K562 (cell line): ENCODE results near the gene RINL. TPM values are rescaled to one million over a fixed set of nuclear protein-coding genes. Genes with fewer than 3 reads are reported as not detected.

Experiments used
- ATAC-seq: fragments of 200-7000 bp; cut with Tn5 transposase; 3 replicates; pipeline ENCODE4 v1.9.1; 2020; ENCODE audit warnings: moderate library complexity
- BruUV-seq: library from RNA; stranded (reverse); fragments of 400-500 nt; replicated peaks from 2 replicates; lab custom pipeline; 2021; lab: Mats Ljungman, UMichigan
- CTCF ChIA-PET: fragments of 300-600 bp; formaldehyde crosslinking; extraction: SDS; loops from one replicate; lab custom pipeline; 2021; ENCODE audit warnings: low intra/inter-chr PET ratio; lab: Yijun Ruan, JAX
- POLR2A ChIA-PET: fragments of 300-600, 350-650 bp; sonication (Branson Sonifier 250); formaldehyde crosslinking; extraction: SDS; loops from one replicate; lab custom pipeline; 2021; ENCODE audit warnings: antibody characterized with exemption, inconsistent platforms; lab: Yijun Ruan, JAX
- DNase-seq, 4 experiments: peaks; one replicate each; pipeline versions ENCODE4 v3.0.0 to v3.0.0-alpha.2; 2011 to 2018; ENCODE audit warnings: low spot score in 3 of 4, mixed read lengths in 3 of 4; ENCODE audit errors: extremely low read depth in 1 of 4
- FAIRE-seq: peaks from 2 replicates; lab custom pipeline; 2011; peaks lifted over from hg19 to GRCh38; lab: Jason Lieb, UNC
- H2AFZ ChIP-seq: 2 replicates; pipeline ENCODE4 v1.6.0; 2011; ENCODE audit warnings: low read depth, low read length, control low read depth, inconsistent platforms
- H3K27ac ChIP-seq: fragments of 200-600 bp; 3 replicates; pipeline ENCODE4 v1.8.0; 2011; ENCODE audit warnings: low read depth, mild to moderate bottlenecking, control low read depth, inconsistent platforms, low read length, moderate library complexity, mixed read lengths; ENCODE audit errors: extremely low read depth
- H3K27me3 ChIP-seq, 2 experiments: fragments of 300-600 bp in 1 of 2; 2 replicates in 1 of 2; 3 replicates in 1 of 2; pipeline versions ENCODE4 v1.6.0 to v1.8.0; 2011; ENCODE audit warnings: inconsistent platforms in 2 of 2, low read length in 2 of 2, mild to moderate bottlenecking in 1 of 2, mixed read lengths in 1 of 2, moderate library complexity in 1 of 2; ENCODE audit not compliant: control insufficient read depth in 2 of 2, insufficient read depth in 2 of 2
- H3K36me3 ChIP-seq: fragments of 300-600 bp; 3 replicates; pipeline ENCODE4 v1.8.0; 2011; ENCODE audit warnings: mild to moderate bottlenecking, low read length, inconsistent platforms; ENCODE audit not compliant: control insufficient read depth, insufficient read depth
- H3K4me1 ChIP-seq, 2 experiments: fragments of 200-600 bp in 1 of 2; replicated peaks in 1 of 2; 2 replicates in 1 of 2; 3 replicates in 1 of 2; pipeline versions ENCODE4 v1.5.1 to v1.8.0; 2011; ENCODE audit warnings: inconsistent platforms in 2 of 2, low read length in 2 of 2, mild to moderate bottlenecking in 1 of 2, mixed read lengths in 1 of 2, moderate library complexity in 1 of 2; ENCODE audit not compliant: control insufficient read depth in 2 of 2, insufficient read depth in 2 of 2
- H3K4me2 ChIP-seq: 2 replicates; pipeline ENCODE4 v1.6.1; 2011; ENCODE audit warnings: low read length, control low read depth, inconsistent platforms, mixed read lengths; ENCODE audit not compliant: insufficient read depth
- H3K4me3 ChIP-seq: fragments of 200-600 bp; sonication (generic), shearing (Covaris generic); 2 replicates; pipeline ENCODE4 v1.5.1; 2016; ENCODE audit warnings: control low read depth, inconsistent platforms
- H3K79me2 ChIP-seq: fragments of 200-600 bp; 3 replicates; pipeline ENCODE4 v1.8.0; 2011; ENCODE audit warnings: low read length, inconsistent platforms; ENCODE audit not compliant: control insufficient read depth, insufficient read depth
- H3K9ac ChIP-seq, 2 experiments: 2 replicates each; pipeline versions ENCODE4 v1.6.0 to v1.6.1; 2011; ENCODE audit warnings: low read depth in 2 of 2, low read length in 2 of 2, control low read depth in 1 of 2, inconsistent platforms in 1 of 2, mild to moderate bottlenecking in 1 of 2, mixed read lengths in 1 of 2; ENCODE audit not compliant: insufficient read depth in 1 of 2
- H3K9me1 ChIP-seq: one replicate; pipeline ENCODE4 v1.6.0; 2011; ENCODE audit warnings: inconsistent platforms, mild to moderate bottlenecking, low read length, moderate library complexity; ENCODE audit not compliant: control insufficient read depth, insufficient read depth
- H3K9me3 ChIP-seq: replicated peaks from 2 replicates; pipeline ENCODE4 v1.5.1; 2011; ENCODE audit warnings: low read depth, low read length, inconsistent platforms; ENCODE audit not compliant: control insufficient read depth, insufficient read depth
- H4K20me1 ChIP-seq: replicated peaks from 2 replicates; pipeline ENCODE4 v1.6.1; 2011; ENCODE audit warnings: low read length, inconsistent platforms, mixed read lengths; ENCODE audit not compliant: control insufficient read depth, insufficient read depth
- POLR2A ChIP-seq: fragments of 450-650 bp; conservative IDR thresholded peaks from 2 replicates; pipeline ENCODE4 v1.6.1; 2016
- RBFOX2 ChIP-seq: fragments of 200-400 bp; formaldehyde crosslinking; IDR thresholded peaks from 2 replicates; pipeline ENCODE4 v1.6.1; 2017; ENCODE audit warnings: low read depth, mild to moderate bottlenecking, low read length, moderate library complexity
- SUPT5H ChIP-seq: fragments of 450-650 bp; IDR thresholded peaks from 2 replicates; pipeline ENCODE4 v1.6.1; 2016
- THRB ChIP-seq: fragments of 450-650 bp; formaldehyde crosslinking; conservative IDR thresholded peaks from 2 replicates; pipeline ENCODE4 v1.4.0; 2022; ENCODE audit warnings: mild to moderate bottlenecking, missing genetic modification characterization
- ZBTB40 ChIP-seq, 2 experiments: fragments of 450-650 bp in 1 of 2; sonication (generic) in 1 of 2; formaldehyde crosslinking in 1 of 2; IDR thresholded peaks; 2 replicates each; pipeline versions ENCODE4 v1.7.1 to v1.9.0; 2016 to 2022; ENCODE audit warnings: inconsistent platforms in 1 of 2, mild to moderate bottlenecking in 1 of 2, missing genetic modification reagents in 1 of 2
- WGBS: fragments of 100-300 bp; shearing (Covaris generic); methylation state at CpG from one replicate; pipeline ENCODE4 v1.1.6; 2016; ENCODE audit warnings: low coverage, mixed read lengths; ENCODE audit not compliant: insufficient coverage; ENCODE audit errors: missing lambda C conversion rate; 5-methylcytosine and 5-hydroxymethylcytosine counted together
- in situ Hi-C: fragments of 300-500 bp; cut with MboI; formaldehyde crosslinking; loops from 4 replicates; pipeline ENCODE4 v1.15.0; 2018; ENCODE audit warnings: inconsistent platforms, mixed read lengths
- intact Hi-C: fragments of 100-400 bp; cut with micrococcal nuclease; formaldehyde crosslinking; loops from 2 replicates; pipeline ENCODE4 v1.14.2; 2022
- polyA plus RNA-seq, 8 experiments: library from polyadenylated mRNA; depleted of rRNA in 4 of 8; stranded (reverse) in 5 of 8; unstranded in 3 of 8; fragments of >200 nt; fragmentation: Nextera tagmentation in 2 of 8; fragmentation: Illumina TruSeq in 1 of 8; extraction: Ambion mirVana in 2 of 8; extraction: Trizol in 1 of 8; gene quantifications; 2 replicates each; pipeline versions ENCODE4 v1.2.1 to v1.2.3, GENCODE V29; 2011 to 2014; ENCODE audit warnings: inconsistent platforms in 1 of 8, missing spikeins in 1 of 8
- total RNA-seq, 7 experiments: library from RNA; depleted of rRNA in 6 of 7; stranded (reverse); fragments of >200 nt in 6 of 7; fragmentation: Illumina TruSeq in 2 of 7; extraction: Trizol in 2 of 7; gene quantifications; 2 replicates each; pipeline versions ENCODE4 v1.2.1 to v1.2.3, GENCODE V29; 2011 to 2021; ENCODE audit warnings: low replicate concordance in 1 of 7

RINL gene
- total and polyA plus RNA-seq, 9 of the 15 experiments (the other 6 are each of a cell fraction or from before 2014, with no cell fraction given), result 0.82 to 10.9 (median 4.9) TPM

GRCh38 chr19:38844093-38844686, 33.9 kb downstream of the RINL start:
- intact Hi-C loops, result no loop called here
- TF ChIP-seq POLR2A (peak; percentile 47; the same call in 1 of the 2 replicates), SUPT5H (0 out of 2 replicates have a peak, but pooled peaks have one; percentile 40), ZBTB40 (IDR thresholded peaks at IDR 0.05) (no peak), ZBTB40 (CRISPR knock-in tag; IDR thresholded peaks at IDR 0.05) (no peak), THRB (CRISPR knock-in tag) (0 out of 2 replicates have a peak, but pooled peaks have one; percentile 65), RBFOX2 (peak; percentile 43)
- Histone ChIP-seq H3K27ac (no peak overlapping the region), H3K4me1 (peaks cover 7 to 18% of the 10 kb centered on the region in 2 experiments; a peak in 4 of 5 replicates), H3K9ac (no peak overlapping the region; a peak in 1 of 4 replicates), H3K79me2 (peaks cover 82% of the 10 kb centered on the region), H3K4me3 (no peak overlapping the region), H3K9me1 (no peaks in the 10 kb centered on the region), H3K9me3 (no peaks in the 10 kb centered on the region), H3K4me2 (no peak overlapping the region), H3K36me3 (peaks cover 98% of the 10 kb centered on the region), H3K27me3 (no peaks in the 10 kb centered on the region), H4K20me1 (peaks cover 25% of the 10 kb centered on the region), H2AFZ (no peak overlapping the region)
- 95% methylated on average over 11 of the region's 11 CpGs for WGBS
- BruUV-seq, result no TSS peak
- FAIRE-seq, result no peak
- no peak for DNase-seq
- ATAC-seq, result no peak
- ChIA-PET CTCF (no interaction called here), POLR2A (interaction anchor here (0.5 to 1.6 kb wide), 8 partner anchors 8 to 183 kb away, joined by 3 to 7 read pairs (median 4); no protein-coding TSS in a partner anchor)
- in situ Hi-C loops, result no loop called here
